Measurements from ENCODE around the gene ATRIP. TPM values are rescaled to one million over a fixed set of nuclear protein-coding genes. Genes with fewer than 3 reads are reported as not detected.

Gene ATRIP
- polyA plus RNA-seq, 2 of the 4 experiments (the other 2 are of a cell fraction), result 6.1 to 9.4 TPM

DNA sequence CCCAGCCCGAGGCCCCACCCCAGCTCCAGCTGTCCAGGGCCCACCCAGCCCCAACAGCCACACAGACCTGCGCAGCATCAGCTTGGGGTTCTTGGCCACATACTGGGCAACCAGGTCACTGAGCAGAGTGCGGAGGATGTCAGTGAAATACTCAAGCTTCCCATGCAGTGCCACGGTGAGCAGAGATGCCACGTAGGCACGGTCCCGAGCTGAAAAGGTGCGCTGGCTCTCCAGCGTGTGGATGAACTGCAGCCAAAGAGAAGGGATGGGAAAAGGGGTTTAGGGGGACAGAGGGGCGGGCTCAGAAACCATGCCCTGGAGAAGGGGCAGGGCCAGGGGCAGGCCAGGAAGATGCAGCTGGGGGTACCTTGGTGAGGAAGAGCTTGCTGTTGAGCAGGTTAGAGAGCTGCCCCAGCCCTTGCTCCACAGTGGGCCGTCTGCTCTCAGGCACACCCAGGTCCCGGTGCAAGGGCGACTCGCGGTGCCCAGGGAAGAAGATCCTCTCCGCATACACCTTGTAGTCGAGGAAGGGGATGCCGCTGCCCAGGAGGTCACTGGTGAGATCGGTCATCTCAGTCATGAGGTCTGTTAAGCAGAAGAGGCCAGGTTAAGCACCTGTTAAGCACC, 34.0 kb upstream of the ATRIP start:
- H3K4me1 ChIP-seq, result no peaks in the 10 kb centered on the region
- WGBS (ENCODE audit: missing lambda C conversion rate), result 88% methylated on average over 12 of the region's 19 CpGs
- FAIRE-seq (no peak), DNase-seq (ENCODE audit: low read depth in 1 of 2, low spot score in 1 of 2) (no peak), ATAC-seq (no peak)
- ChIA-PET POLR2A (no interaction called here), CTCF (interaction anchor here (3.3 to 31.5 kb wide), 2 partner anchors 11 to 19 kb away, joined by 18 to 488 read pairs; partner anchors contain the start of gene PLXNB1)
- H3K4me2 ChIP-seq, result no peak overlapping the region
- H3K27ac ChIP-seq, result no peak overlapping the region
- TF ChIP-seq POLR2AphosphoS2 (conservative IDR thresholded peaks at IDR 0.05; ENCODE audit: low read length), result no peak
- TF ChIP-seq CBX8 (IDR thresholded peaks at IDR 0.05), result no peak
- TF ChIP-seq ZC3H11A (IDR thresholded peaks at IDR 0.05), result no peak
- TF ChIP-seq ZNF302 (CRISPR knock-in tag; IDR thresholded peaks at IDR 0.05), result no peak
- TF ChIP-seq, protein P1, sequence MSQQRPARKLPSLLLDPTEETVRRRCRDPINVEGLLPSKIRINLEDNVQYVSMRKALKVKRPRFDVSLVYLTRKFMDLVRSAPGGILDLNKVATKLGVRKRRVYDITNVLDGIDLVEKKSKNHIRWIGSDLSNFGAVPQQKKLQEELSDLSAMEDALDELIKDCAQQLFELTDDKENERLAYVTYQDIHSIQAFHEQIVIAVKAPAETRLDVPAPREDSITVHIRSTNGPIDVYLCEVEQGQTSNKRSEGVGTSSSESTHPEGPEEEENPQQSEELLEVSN (IDR thresholded peaks at IDR 0.05; ENCODE audit: borderline replicate concordance, low read depth), result no peak
- TF ChIP-seq BHLHE40 (IDR thresholded peaks at IDR 0.05; ENCODE audit: low read depth, low read length), result no peak
- TF ChIP-seq MAFK (IDR thresholded peaks at IDR 0.05; ENCODE audit: partially characterized antibody), result no peak
- H3K4me3 ChIP-seq, result no peak overlapping the region
- no peaks in the 10 kb centered on the region for H3K9me3 ChIP-seq

DNA sequence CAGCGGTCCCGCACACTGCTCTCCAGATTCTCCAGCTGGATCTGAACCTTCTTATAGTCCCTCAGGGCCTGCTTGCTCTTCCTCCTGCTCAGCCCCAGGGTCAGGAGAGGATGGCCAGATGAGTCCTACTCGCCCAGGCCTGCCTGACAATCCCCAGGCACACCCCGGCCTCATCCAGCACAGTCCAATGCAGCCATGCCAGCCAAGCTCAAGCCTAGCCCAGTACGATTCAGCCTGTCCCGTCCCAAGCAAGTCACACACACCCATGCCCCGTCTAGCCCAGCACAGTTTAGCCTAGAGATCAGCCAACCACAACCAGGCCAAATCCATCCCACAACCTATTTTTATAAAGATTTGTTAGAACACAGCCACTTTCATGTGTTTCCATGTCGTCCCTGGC, 33.5 kb upstream of the ATRIP start:
- no peak overlapping the region for H3K4me3 ChIP-seq
- no peak for DNase-seq (ENCODE audit: low read depth in 1 of 2, low spot score in 1 of 2)
- no peak for FAIRE-seq
- H3K4me2 ChIP-seq, result no peak overlapping the region
- no peak for ATAC-seq
- H3K27ac ChIP-seq, result no peak overlapping the region
- CTCF ChIA-PET, result interaction anchor here (3.3 to 31.5 kb wide), 2 partner anchors 12 to 18 kb away, joined by 18 to 488 read pairs; partner anchors contain the start of gene PLXNB1
- POLR2A ChIA-PET, result no interaction called here
- WGBS (ENCODE audit: missing lambda C conversion rate), result 84% methylated on average over 7 of the region's 8 CpGs
- TF ChIP-seq FOXS1 (CRISPR knock-in tag; IDR thresholded peaks at IDR 0.05) (no peak), RCOR1 (IDR thresholded peaks at IDR 0.05; ENCODE audit: low read depth, low read length) (no peak), JUNB (IDR thresholded peaks at IDR 0.05) (no peak), POLR2A (IDR thresholded peaks at IDR 0.05; ENCODE audit: low read length) (no peak), ZNF302 (CRISPR knock-in tag; IDR thresholded peaks at IDR 0.05) (no peak), PHF8 (IDR thresholded peaks at IDR 0.05; ENCODE audit: borderline replicate concordance, low read depth) (no peak), HOXB5 (CRISPR knock-in tag; IDR thresholded peaks at IDR 0.05) (no peak), EP300 (IDR thresholded peaks at IDR 0.05) (no peak), BHLHE40 (IDR thresholded peaks at IDR 0.05; ENCODE audit: low read depth, low read length) (no peak), CHD4 (IDR thresholded peaks at IDR 0.05; ENCODE audit: borderline replicate concordance) (no peak), RARB (CRISPR knock-in tag; IDR thresholded peaks at IDR 0.05) (no peak)
- TF ChIP-seq, protein P2, sequence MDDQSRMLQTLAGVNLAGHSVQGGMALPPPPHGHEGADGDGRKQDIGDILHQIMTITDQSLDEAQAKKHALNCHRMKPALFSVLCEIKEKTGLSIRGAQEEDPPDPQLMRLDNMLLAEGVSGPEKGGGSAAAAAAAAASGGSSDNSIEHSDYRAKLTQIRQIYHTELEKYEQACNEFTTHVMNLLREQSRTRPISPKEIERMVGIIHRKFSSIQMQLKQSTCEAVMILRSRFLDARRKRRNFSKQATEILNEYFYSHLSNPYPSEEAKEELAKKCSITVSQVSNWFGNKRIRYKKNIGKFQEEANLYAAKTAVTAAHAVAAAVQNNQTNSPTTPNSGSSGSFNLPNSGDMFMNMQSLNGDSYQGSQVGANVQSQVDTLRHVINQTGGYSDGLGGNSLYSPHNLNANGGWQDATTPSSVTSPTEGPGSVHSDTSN (IDR thresholded peaks at IDR 0.05), result no peak
- TF ChIP-seq, protein P1 (IDR thresholded peaks at IDR 0.05; ENCODE audit: borderline replicate concordance, low read depth), result no peak
- no peaks in the 10 kb centered on the region for H3K9me3 ChIP-seq
- no peaks in the 10 kb centered on the region for H3K4me1 ChIP-seq

DNA sequence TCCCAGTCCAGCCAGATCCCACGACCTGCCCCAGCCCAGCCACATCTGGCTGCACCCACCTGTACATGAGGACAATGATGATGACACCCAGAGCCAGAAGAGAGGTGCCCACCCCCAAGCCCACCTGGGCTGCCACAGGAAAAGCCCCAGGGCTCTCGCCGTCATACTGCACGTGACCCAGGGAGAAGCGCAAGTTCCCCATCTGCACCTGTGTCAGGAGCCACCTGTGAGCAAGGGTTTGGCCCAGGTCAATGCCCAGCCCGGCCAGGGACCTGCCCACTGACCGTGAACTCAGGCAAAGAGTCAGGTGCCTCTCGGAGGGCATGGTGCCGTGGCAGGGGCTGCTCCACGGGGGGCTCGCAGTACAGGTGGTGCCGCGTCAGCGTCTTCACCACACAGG, 32.9 kb upstream of the ATRIP start:
- no peak for TF ChIP-seq MAFK (IDR thresholded peaks at IDR 0.05; ENCODE audit: partially characterized antibody)
- no peak for TF ChIP-seq ZC3H11A (IDR thresholded peaks at IDR 0.05)
- TF ChIP-seq HDAC2 (IDR thresholded peaks at IDR 0.05), result no peak
- TF ChIP-seq KDM1A (IDR thresholded peaks at IDR 0.05; ENCODE audit: low read depth), result no peak
- TF ChIP-seq RAD21 (conservative IDR thresholded peaks at IDR 0.05 in 1 of 2, IDR thresholded peaks at IDR 0.05 in 1 of 2), result no peak
- TF ChIP-seq NPAS2 (CRISPR knock-in tag; IDR thresholded peaks at IDR 0.05; ENCODE audit: borderline replicate concordance), result no peak
- TF ChIP-seq ZNF302 (CRISPR knock-in tag; IDR thresholded peaks at IDR 0.05), result no peak
- TF ChIP-seq TP53 (CRISPR knock-in tag; IDR thresholded peaks at IDR 0.05), result no peak
- TF ChIP-seq CBX2 (IDR thresholded peaks at IDR 0.05; ENCODE audit: borderline replicate concordance, low read depth), result no peak
- no peak for TF ChIP-seq SMC3 (IDR thresholded peaks at IDR 0.05)
- no peak for TF ChIP-seq HOXB13 (CRISPR knock-in tag; IDR thresholded peaks at IDR 0.05; ENCODE audit: low read depth)
- DNase-seq (ENCODE audit: low read depth in 1 of 2, low spot score in 1 of 2), result no peak
- 81% methylated on average over 5 of the region's 14 CpGs for WGBS (ENCODE audit: missing lambda C conversion rate)
- H3K4me3 ChIP-seq, result no peak overlapping the region
- no peaks in the 10 kb centered on the region for H3K9me3 ChIP-seq
- no peak overlapping the region for H3K4me2 ChIP-seq
- ChIA-PET CTCF (interaction anchor here (31.5 kb wide), 1 partner anchor 18 kb away, joined by 488 read pairs; the partner anchor contains the start of gene PLXNB1), POLR2A (no interaction called here)
- FAIRE-seq, result no peak
- ATAC-seq, result no peak
- H3K4me1 ChIP-seq, result no peaks in the 10 kb centered on the region
- no peak overlapping the region for H3K27ac ChIP-seq

Measured in A549 (cell line).